Liver (tissue), 9 donors: Measurements from ENCODE around the gene B3GNT2. TPM values are rescaled to one million over a fixed set of nuclear protein-coding genes. Genes with fewer than 3 reads are reported as not detected.

ENCODE experiments used
- DNase-seq: peaks from one replicate; pipeline ENCODE4 v3.0.0-alpha.2; 2017; ENCODE audit warnings: low spot score
- H3K27ac ChIP-seq, 2 donors: one replicate each; pipeline ENCODE4 v1.7.0; 2013; ENCODE audit warnings: inconsistent platforms in 2 of 2, low read length in 2 of 2, control low read depth in 1 of 2, low read depth in 1 of 2, mild to moderate bottlenecking in 1 of 2
- H3K27me3 ChIP-seq, 4 donors: one replicate each; pipeline versions ENCODE4 v1.6.1 to v1.7.0; 2013; ENCODE audit warnings: low read length in 3 of 4, inconsistent platforms in 1 of 4, mild to moderate bottlenecking in 1 of 4, moderate library complexity in 1 of 4; ENCODE audit not compliant: control insufficient read depth in 4 of 4, insufficient read depth in 4 of 4
- H3K36me3 ChIP-seq, 4 donors: one replicate each; pipeline versions ENCODE4 v1.6.1 to v1.7.0; 2013; ENCODE audit warnings: low read length in 3 of 4, mild to moderate bottlenecking in 3 of 4, low read depth in 1 of 4, moderate library complexity in 1 of 4; ENCODE audit not compliant: control insufficient read depth in 4 of 4, insufficient read depth in 3 of 4
- H3K4me1 ChIP-seq, 4 donors: one replicate each; pipeline versions ENCODE4 v1.6.1 to v1.7.0; 2013; ENCODE audit warnings: low read length in 3 of 4, mild to moderate bottlenecking in 3 of 4, moderate library complexity in 1 of 4; ENCODE audit not compliant: control insufficient read depth in 4 of 4, insufficient read depth in 4 of 4
- H3K4me3 ChIP-seq, 3 donors: one replicate each; pipeline versions ENCODE4 v1.6.1 to v1.7.0; 2013; ENCODE audit warnings: low read length in 3 of 3, control low read depth in 1 of 3, low read depth in 1 of 3, mild to moderate bottlenecking in 1 of 3
- H3K9ac ChIP-seq, 2 donors: one replicate each; pipeline ENCODE4 v1.7.0; 2013; ENCODE audit warnings: low read length in 2 of 2, mild to moderate bottlenecking in 2 of 2, moderate library complexity in 2 of 2, control low read depth in 1 of 2, low read depth in 1 of 2
- H3K9me3 ChIP-seq, 4 donors: one replicate each; pipeline versions ENCODE4 v1.6.1 to v1.7.0; 2013; ENCODE audit warnings: low read length in 3 of 4; ENCODE audit not compliant: control insufficient read depth in 4 of 4
- ATF3 ChIP-seq: IDR thresholded peaks from 2 replicates; pipeline ENCODE4 v1.6.1; 2016; ENCODE audit warnings: antibody characterized with exemption
- CTCF ChIP-seq: fragments of 150-350 bp; IDR thresholded peaks from 2 replicates; pipeline ENCODE4 v1.5.1; 2017; ENCODE audit warnings: improper control_type of control experiment, low read depth, low read length; ENCODE audit not compliant: missing input control
- EGR1 ChIP-seq, 2 donors: IDR thresholded peaks; 2 replicates each; pipeline ENCODE4 v1.6.1; 2016 to 2018; ENCODE audit warnings: antibody characterized with exemption in 2 of 2, low read depth in 2 of 2
- FOXA1 ChIP-seq: IDR thresholded peaks from 2 replicates; pipeline ENCODE4 v1.6.1; 2016; ENCODE audit warnings: antibody characterized with exemption
- FOXA2 ChIP-seq: IDR thresholded peaks from 2 replicates; pipeline ENCODE4 v1.6.1; 2016; ENCODE audit warnings: antibody characterized with exemption
- GABPA ChIP-seq, 2 donors: IDR thresholded peaks in 1 of 2; conservative IDR thresholded peaks in 1 of 2; 2 replicates each; pipeline ENCODE4 v1.6.1; 2016; ENCODE audit warnings: antibody characterized with exemption in 2 of 2, mild to moderate bottlenecking in 1 of 2, moderate library complexity in 1 of 2
- HNF4A ChIP-seq, 2 donors: conservative IDR thresholded peaks; 2 replicates each; pipeline ENCODE4 v1.6.1; 2016; ENCODE audit warnings: antibody characterized with exemption in 2 of 2, mild to moderate bottlenecking in 2 of 2
- HNF4G ChIP-seq: IDR thresholded peaks from 2 replicates; pipeline ENCODE4 v1.6.1; 2016; ENCODE audit warnings: antibody characterized with exemption
- JUND ChIP-seq, 2 donors: IDR thresholded peaks; 2 replicates each; pipeline ENCODE4 v1.6.1; 2016; ENCODE audit warnings: antibody characterized with exemption in 2 of 2
- NR2F2 ChIP-seq: IDR thresholded peaks from 2 replicates; pipeline ENCODE4 v1.6.1; 2016; ENCODE audit warnings: antibody characterized with exemption
- RAD21 ChIP-seq, 2 donors: IDR thresholded peaks; 2 replicates each; pipeline ENCODE4 v1.6.1; 2016; ENCODE audit warnings: antibody characterized with exemption in 2 of 2, mild to moderate bottlenecking in 2 of 2
- RXRA ChIP-seq, 2 donors: IDR thresholded peaks; 2 replicates each; pipeline ENCODE4 v1.6.1; 2017 to 2018; ENCODE audit warnings: antibody characterized with exemption in 2 of 2, mild to moderate bottlenecking in 1 of 2
- SP1 ChIP-seq: IDR thresholded peaks from 2 replicates; pipeline ENCODE4 v1.6.1; 2018; ENCODE audit warnings: antibody characterized with exemption, mild to moderate bottlenecking
- TAF1 ChIP-seq: conservative IDR thresholded peaks from 2 replicates; pipeline ENCODE4 v1.6.1; 2016; ENCODE audit warnings: antibody characterized with exemption, mild to moderate bottlenecking
- YY1 ChIP-seq: IDR thresholded peaks from 2 replicates; pipeline ENCODE4 v1.6.1; 2016; ENCODE audit warnings: antibody characterized with exemption, mild to moderate bottlenecking
- ZBTB33 ChIP-seq: IDR thresholded peaks from 2 replicates; pipeline ENCODE4 v1.6.1; 2016; ENCODE audit warnings: antibody characterized with exemption
- WGBS: extraction: QIAGEN DNeasy Blood & Tissue Kit; methylation state at CpG from one replicate; pipeline ENCODE4 v1.1.7; 2013; 5-methylcytosine and 5-hydroxymethylcytosine counted together
- polyA plus RNA-seq, 2 donors: library from polyadenylated mRNA; stranded (reverse) in 1 of 2; unstranded in 1 of 2; fragments of 200-250 nt in 1 of 2; fragments of >200 nt in 1 of 2; fragmentation: Nextera tagmentation in 1 of 2; extraction: Ambion mirVana in 1 of 2; gene quantifications; one replicate each; pipeline versions ENCODE4 v1.2.1 to v1.2.3, GENCODE V29; 2013 to 2015
- total RNA-seq, 2 donors: library from RNA; depleted of rRNA; stranded (reverse); fragments of >200 nt; gene quantifications; one replicate each; pipeline ENCODE4 v1.2.3, GENCODE V29; 2014
- TF ChIP-seq, protein P1 (sequence below): IDR thresholded peaks from 2 replicates; pipeline ENCODE4 v1.6.1; 2016; ENCODE audit warnings: antibody characterized with exemption
- TF ChIP-seq, protein P2 (sequence below): IDR thresholded peaks from 2 replicates; pipeline ENCODE4 v1.6.1; 2016; ENCODE audit warnings: antibody characterized with exemption, mild to moderate bottlenecking
- donor health status: healthy.
- donor health status: healthy.
- donor health status: healthy.
- donor health status: healthy.
- donor health status: healthy.

B3GNT2 gene
- total and polyA plus RNA-seq, 4 donors: 6.4 to 20.2 (median 14.2) TPM

DNA sequence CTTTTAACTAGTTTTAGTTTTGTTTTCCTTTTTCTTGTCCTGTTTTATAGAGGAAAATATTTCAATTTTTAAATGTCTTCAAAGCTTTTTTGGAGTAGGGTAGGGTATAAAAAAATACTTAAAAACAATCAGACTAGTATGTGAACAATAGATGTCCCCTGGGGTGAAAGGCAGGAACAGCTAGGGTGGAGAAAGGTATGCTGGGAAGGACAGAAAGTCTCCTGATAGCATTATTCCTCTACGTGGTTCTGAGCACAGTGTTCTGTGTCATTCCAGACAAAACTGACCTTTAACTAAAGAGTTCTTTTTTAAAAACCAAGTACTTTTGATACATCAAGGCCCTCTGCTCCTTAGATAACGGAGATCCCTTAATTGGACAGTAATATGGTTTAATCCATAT is 32.1 kb upstream of the B3GNT2 start:
- no peaks in the 10 kb centered on the region for H3K9me3 ChIP-seq
- 75% methylated on average over 2 of the region's 2 CpGs for WGBS
- H3K36me3 ChIP-seq: no peaks in the 10 kb centered on the region
- no peak overlapping the region for H3K9ac ChIP-seq
- H3K4me1 ChIP-seq: peaks cover 0 to 3% (median 0%) of the 10 kb centered on the region in 4 donors
- no peak for DNase-seq
- TF ChIP-seq FOXA2 (no peak), EGR1 (IDR thresholded peaks at IDR 0.05; ENCODE audit: low read depth in 2 of 2) (no peak), ZBTB33 (no peak), RXRA (IDR thresholded peaks at IDR 0.05) (no peak), CTCF (no peak), TAF1 (no peak), GABPA (IDR thresholded peaks at IDR 0.05 in 1 of 2, conservative IDR thresholded peaks at IDR 0.05 in 1 of 2) (no peak), ATF3 (no peak), RAD21 (IDR thresholded peaks at IDR 0.05) (no peak), SP1 (no peak), YY1 (no peak), FOXA1 (no peak), NR2F2 (no peak), HNF4G (no peak)
- TF ChIP-seq, protein P1, sequence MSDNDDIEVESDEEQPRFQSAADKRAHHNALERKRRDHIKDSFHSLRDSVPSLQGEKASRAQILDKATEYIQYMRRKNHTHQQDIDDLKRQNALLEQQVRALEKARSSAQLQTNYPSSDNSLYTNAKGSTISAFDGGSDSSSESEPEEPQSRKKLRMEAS: no peak
- H3K27ac ChIP-seq: no peak overlapping the region
- H3K27me3 ChIP-seq: no peaks in the 10 kb centered on the region
- no peak overlapping the region for H3K4me3 ChIP-seq

DNA sequence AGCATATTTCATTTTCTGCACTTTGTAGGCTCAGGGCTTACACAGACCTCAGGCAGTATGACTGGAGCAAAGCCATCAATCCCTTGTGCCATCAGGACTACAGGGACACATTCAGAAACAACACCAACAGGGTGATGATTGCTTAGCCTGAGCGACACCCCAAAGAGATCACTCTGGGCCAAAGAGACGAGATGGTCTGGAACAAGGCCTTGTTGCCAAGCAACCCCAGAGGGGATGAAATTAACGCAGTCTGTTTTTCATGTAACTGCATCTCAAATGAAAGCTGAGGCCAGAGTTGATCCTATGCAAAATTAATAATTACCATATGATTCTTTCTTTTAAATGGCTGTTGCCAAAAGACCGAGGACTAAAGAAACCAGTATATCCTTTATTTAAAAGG is 20.2 kb upstream of the B3GNT2 start:
- 94% methylated on average over 4 of the region's 4 CpGs for WGBS

More for the DNA sequence above, 20.2 kb upstream of the B3GNT2 start:
- H3K9ac ChIP-seq: no peak overlapping the region
- DNase-seq: no peak
- TF ChIP-seq ATF3: no peak
- no peak for TF ChIP-seq HNF4G
- no peak for TF ChIP-seq YY1
- TF ChIP-seq, protein P1: no peak
- TF ChIP-seq JUND (IDR thresholded peaks at IDR 0.05): no peak
- no peak for TF ChIP-seq FOXA2
- TF ChIP-seq CTCF: no peak
- no peak for TF ChIP-seq EGR1 (IDR thresholded peaks at IDR 0.05; ENCODE audit: low read depth in 2 of 2)
- TF ChIP-seq HNF4A (conservative IDR thresholded peaks at IDR 0.05): no peak
- no peak for TF ChIP-seq GABPA (IDR thresholded peaks at IDR 0.05 in 1 of 2, conservative IDR thresholded peaks at IDR 0.05 in 1 of 2)
- TF ChIP-seq, protein P2, sequence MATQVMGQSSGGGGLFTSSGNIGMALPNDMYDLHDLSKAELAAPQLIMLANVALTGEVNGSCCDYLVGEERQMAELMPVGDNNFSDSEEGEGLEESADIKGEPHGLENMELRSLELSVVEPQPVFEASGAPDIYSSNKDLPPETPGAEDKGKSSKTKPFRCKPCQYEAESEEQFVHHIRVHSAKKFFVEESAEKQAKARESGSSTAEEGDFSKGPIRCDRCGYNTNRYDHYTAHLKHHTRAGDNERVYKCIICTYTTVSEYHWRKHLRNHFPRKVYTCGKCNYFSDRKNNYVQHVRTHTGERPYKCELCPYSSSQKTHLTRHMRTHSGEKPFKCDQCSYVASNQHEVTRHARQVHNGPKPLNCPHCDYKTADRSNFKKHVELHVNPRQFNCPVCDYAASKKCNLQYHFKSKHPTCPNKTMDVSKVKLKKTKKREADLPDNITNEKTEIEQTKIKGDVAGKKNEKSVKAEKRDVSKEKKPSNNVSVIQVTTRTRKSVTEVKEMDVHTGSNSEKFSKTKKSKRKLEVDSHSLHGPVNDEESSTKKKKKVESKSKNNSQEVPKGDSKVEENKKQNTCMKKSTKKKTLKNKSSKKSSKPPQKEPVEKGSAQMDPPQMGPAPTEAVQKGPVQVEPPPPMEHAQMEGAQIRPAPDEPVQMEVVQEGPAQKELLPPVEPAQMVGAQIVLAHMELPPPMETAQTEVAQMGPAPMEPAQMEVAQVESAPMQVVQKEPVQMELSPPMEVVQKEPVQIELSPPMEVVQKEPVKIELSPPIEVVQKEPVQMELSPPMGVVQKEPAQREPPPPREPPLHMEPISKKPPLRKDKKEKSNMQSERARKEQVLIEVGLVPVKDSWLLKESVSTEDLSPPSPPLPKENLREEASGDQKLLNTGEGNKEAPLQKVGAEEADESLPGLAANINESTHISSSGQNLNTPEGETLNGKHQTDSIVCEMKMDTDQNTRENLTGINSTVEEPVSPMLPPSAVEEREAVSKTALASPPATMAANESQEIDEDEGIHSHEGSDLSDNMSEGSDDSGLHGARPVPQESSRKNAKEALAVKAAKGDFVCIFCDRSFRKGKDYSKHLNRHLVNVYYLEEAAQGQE: no peak
- no peak for TF ChIP-seq RAD21 (IDR thresholded peaks at IDR 0.05)
- no peak for TF ChIP-seq FOXA1
- no peak for TF ChIP-seq ZBTB33
- no peak for TF ChIP-seq SP1
- TF ChIP-seq RXRA (IDR thresholded peaks at IDR 0.05): no peak
- no peak overlapping the region for H3K27ac ChIP-seq
- no peaks in the 10 kb centered on the region for H3K27me3 ChIP-seq
- no peaks in the 10 kb centered on the region for H3K36me3 ChIP-seq
- no peak overlapping the region for H3K4me3 ChIP-seq
- H3K4me1 ChIP-seq: peaks cover 0 to 5% (median 1%) of the 10 kb centered on the region in 4 donors
- no peaks in the 10 kb centered on the region for H3K9me3 ChIP-seq
